ENCODE measurements around the gene MRPL43. TPM values are rescaled to one million over a fixed set of nuclear protein-coding genes. Genes with fewer than 3 reads are reported as not detected.
A peak's percentile ranks its signal among the peaks of the same experiment; 100 is the strongest.

Gene MRPL43
- total and polyA plus RNA-seq, 9 of the 15 experiments (the other 6 are each of a cell fraction or from before 2014, with no cell fraction given), result 15.1 to 63.7 (median 37.2) TPM

DNA sequence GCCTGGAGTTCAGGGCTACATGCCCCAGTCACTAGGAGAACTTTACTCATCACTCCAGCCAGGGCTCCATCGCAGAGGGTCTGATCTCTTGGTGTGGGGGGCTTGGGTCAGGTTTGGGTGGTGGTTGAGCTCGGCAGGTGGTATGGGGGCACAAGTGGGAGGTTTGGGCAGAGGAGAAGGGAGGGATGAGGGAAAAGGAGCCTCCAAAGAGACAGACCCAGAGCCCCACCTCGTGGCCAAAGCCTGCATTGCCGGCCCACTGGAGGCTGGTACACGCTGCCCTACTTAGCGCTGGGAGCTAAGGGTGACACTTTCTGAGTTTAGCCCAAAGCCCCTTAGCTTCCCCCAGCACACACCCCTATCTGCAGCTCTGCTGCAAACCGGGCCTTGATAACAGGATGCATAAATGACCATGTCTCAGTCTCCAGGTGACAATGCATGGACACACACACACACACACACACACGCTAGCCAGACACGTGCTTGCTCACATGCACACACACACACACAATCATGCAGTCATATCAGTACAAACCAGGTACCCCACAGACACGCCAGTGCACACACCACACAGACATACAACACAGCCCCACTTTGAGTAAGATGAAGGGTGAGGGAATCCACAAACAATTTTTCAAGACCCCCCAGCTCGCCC is 27.1 kb upstream of the MRPL43 start (continued):
- TF ChIP-seq MBD1 (CRISPR knock-in tag; IDR thresholded peaks at IDR 0.05) (no peak), FUS (optimal IDR thresholded peaks at IDR 0.05; ENCODE audit: low read depth, low read length) (no peak), TEAD2 (tag; IDR thresholded peaks at IDR 0.05) (no peak), MNT (conservative IDR thresholded peaks at IDR 0.05) (peak; percentile 44 to 53; a peak in 3 of 4 replicates), MAX (CRISPR knock-in tag; IDR thresholded peaks at IDR 0.05) (peak; percentile 61), SMARCA4 (IDR thresholded peaks at IDR 0.05) (no peak), MAZ (CRISPR knock-in tag; conservative IDR thresholded peaks at IDR 0.05 in 1 of 2, IDR thresholded peaks at IDR 0.05 in 1 of 2) (0 out of 4 replicates have a peak, but pooled peaks of 1 of the 2 experiments have one; percentile 19), MLX (CRISPR knock-in tag; conservative IDR thresholded peaks at IDR 0.05) (no peak), RAD21 (CRISPR knock-in tag; conservative IDR thresholded peaks at IDR 0.05 in 1 of 2, IDR thresholded peaks at IDR 0.05 in 1 of 2) (peak; percentile 70 to 81), ZKSCAN1 (IDR thresholded peaks at IDR 0.05; ENCODE audit: low read depth, low read length) (peak; percentile 57; the same call in 1 of the 2 replicates), CREBBP (IDR thresholded peaks at IDR 0.05; ENCODE audit: low read depth, low read length) (no peak), ZNF695 (CRISPR knock-in tag; IDR thresholded peaks at IDR 0.05) (no peak), BHLHE40 (IDR thresholded peaks at IDR 0.05; ENCODE audit: low read length) (0 out of 2 replicates have a peak, but pooled peaks have one; percentile 5)
- TF ChIP-seq, protein P1, sequence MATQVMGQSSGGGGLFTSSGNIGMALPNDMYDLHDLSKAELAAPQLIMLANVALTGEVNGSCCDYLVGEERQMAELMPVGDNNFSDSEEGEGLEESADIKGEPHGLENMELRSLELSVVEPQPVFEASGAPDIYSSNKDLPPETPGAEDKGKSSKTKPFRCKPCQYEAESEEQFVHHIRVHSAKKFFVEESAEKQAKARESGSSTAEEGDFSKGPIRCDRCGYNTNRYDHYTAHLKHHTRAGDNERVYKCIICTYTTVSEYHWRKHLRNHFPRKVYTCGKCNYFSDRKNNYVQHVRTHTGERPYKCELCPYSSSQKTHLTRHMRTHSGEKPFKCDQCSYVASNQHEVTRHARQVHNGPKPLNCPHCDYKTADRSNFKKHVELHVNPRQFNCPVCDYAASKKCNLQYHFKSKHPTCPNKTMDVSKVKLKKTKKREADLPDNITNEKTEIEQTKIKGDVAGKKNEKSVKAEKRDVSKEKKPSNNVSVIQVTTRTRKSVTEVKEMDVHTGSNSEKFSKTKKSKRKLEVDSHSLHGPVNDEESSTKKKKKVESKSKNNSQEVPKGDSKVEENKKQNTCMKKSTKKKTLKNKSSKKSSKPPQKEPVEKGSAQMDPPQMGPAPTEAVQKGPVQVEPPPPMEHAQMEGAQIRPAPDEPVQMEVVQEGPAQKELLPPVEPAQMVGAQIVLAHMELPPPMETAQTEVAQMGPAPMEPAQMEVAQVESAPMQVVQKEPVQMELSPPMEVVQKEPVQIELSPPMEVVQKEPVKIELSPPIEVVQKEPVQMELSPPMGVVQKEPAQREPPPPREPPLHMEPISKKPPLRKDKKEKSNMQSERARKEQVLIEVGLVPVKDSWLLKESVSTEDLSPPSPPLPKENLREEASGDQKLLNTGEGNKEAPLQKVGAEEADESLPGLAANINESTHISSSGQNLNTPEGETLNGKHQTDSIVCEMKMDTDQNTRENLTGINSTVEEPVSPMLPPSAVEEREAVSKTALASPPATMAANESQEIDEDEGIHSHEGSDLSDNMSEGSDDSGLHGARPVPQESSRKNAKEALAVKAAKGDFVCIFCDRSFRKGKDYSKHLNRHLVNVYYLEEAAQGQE (IDR thresholded peaks at IDR 0.05; ENCODE audit: borderline replicate concordance), result peak; percentile 53; the same call in 1 of the 2 replicates
- TF ChIP-seq, protein P1 (CRISPR knock-in tag; IDR thresholded peaks at IDR 0.05; ENCODE audit: low read depth), result no peak
